ENCODE data around the gene CRTAP. TPM values are rescaled to one million over a fixed set of nuclear protein-coding genes. Genes with fewer than 3 reads are reported as not detected.
"Not testable (repeated sequence)": the region's sequence is repeated elsewhere in the genome, so short reads cannot be mapped to it uniquely, and the experiment has no call there.

CRTAP gene
- total RNA-seq, 4 donors from 2014 or later, result 180 to 394 (median 315) TPM

GRCh38 chr3:33071946-33072345 is 41.9 kb upstream of the CRTAP start:
- H3K4me3 ChIP-seq, result no peak overlapping the region
- no peak overlapping the region for H3K27ac ChIP-seq
- H3K4me1 ChIP-seq, result no peaks in the 10 kb centered on the region
- 90 to 92% methylated on average over 1 of the region's 1 CpG for WGBS, 2 donors
- H3K27me3 ChIP-seq, result no peaks in the 10 kb centered on the region
- peaks cover 0 to 60% (median 0%) of the 10 kb centered on the region in 3 donors for H3K36me3 ChIP-seq
- DNase-seq (ENCODE audit: low spot score in 2 of 2), result no peak
- no peaks in the 10 kb centered on the region for H3K9me3 ChIP-seq
- TF ChIP-seq EP300 (IDR thresholded peaks at IDR 0.05) (no peak), POLR2A (IDR thresholded peaks at IDR 0.05) (no peak)
- TF ChIP-seq, protein P1, sequence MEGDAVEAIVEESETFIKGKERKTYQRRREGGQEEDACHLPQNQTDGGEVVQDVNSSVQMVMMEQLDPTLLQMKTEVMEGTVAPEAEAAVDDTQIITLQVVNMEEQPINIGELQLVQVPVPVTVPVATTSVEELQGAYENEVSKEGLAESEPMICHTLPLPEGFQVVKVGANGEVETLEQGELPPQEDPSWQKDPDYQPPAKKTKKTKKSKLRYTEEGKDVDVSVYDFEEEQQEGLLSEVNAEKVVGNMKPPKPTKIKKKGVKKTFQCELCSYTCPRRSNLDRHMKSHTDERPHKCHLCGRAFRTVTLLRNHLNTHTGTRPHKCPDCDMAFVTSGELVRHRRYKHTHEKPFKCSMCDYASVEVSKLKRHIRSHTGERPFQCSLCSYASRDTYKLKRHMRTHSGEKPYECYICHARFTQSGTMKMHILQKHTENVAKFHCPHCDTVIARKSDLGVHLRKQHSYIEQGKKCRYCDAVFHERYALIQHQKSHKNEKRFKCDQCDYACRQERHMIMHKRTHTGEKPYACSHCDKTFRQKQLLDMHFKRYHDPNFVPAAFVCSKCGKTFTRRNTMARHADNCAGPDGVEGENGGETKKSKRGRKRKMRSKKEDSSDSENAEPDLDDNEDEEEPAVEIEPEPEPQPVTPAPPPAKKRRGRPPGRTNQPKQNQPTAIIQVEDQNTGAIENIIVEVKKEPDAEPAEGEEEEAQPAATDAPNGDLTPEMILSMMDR (IDR thresholded peaks at IDR 0.05), result no peak

- DNase-seq (ENCODE audit: low spot score in 2 of 2), result peak in 1 of 2 donors; percentile 51
- Histone ChIP-seq H3K27me3 (no peaks in the 10 kb centered on the region), H3K9me3 (no peaks in the 10 kb centered on the region), H3K4me3 (no peak overlapping the region), H3K4me1 (no peaks in the 10 kb centered on the region), H3K36me3 (peaks cover 0 to 37% (median 0%) of the 10 kb centered on the region in 3 donors), H3K27ac (no peak overlapping the region)
- TF ChIP-seq EP300 (IDR thresholded peaks at IDR 0.05), result no peak
- TF ChIP-seq, protein P1 (IDR thresholded peaks at IDR 0.05), result peak; percentile 56 to 89 (median 73)
- 65 to 66% methylated on average over 13 of the region's 13 CpGs for WGBS, 2 donors
Measured at GRCh38 chr3:33074217-33075067, 39.4 kb upstream of the CRTAP start.

GRCh38 chr3:33075995-33076394 is 37.8 kb upstream of the CRTAP start:
- Histone ChIP-seq H3K4me3 (no peak overlapping the region), H3K4me1 (no peaks in the 10 kb centered on the region), H3K36me3 (peaks cover 0 to 21% (median 0%) of the 10 kb centered on the region in 3 donors), H3K27ac (no peak overlapping the region), H3K9me3 (no peaks in the 10 kb centered on the region), H3K27me3 (no peaks in the 10 kb centered on the region)
- no peak for DNase-seq (ENCODE audit: low spot score in 2 of 2)
- TF ChIP-seq POLR2A (IDR thresholded peaks at IDR 0.05), result no peak
- TF ChIP-seq EP300 (IDR thresholded peaks at IDR 0.05), result no peak
- TF ChIP-seq, protein P1 (IDR thresholded peaks at IDR 0.05), result no peak
- 85 to 94% methylated on average over 6 of the region's 6 CpGs for WGBS, 2 donors

DNA sequence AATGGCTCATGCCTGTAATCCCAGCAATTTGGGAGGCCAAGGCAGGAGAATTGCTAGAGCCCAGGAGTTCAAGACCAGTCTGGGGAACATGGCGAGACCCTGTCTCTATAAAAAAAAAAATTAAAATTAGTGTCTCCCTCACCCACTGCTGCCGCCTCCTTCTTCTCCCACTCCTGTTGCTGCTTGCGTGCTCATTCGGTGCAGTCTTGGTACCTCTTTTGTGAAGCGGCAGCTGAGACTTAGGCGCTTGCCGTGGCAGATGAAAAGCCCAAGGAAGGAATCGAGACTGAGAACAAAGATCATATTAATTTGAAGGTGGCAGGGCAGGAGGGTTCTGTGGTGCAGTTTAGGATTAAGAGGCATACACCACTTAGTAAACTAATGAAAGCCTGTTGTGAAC is 36.9 kb upstream of the CRTAP start:
- no peaks in the 10 kb centered on the region for H3K9me3 ChIP-seq
- no peaks in the 10 kb centered on the region for H3K27me3 ChIP-seq
- no peaks in the 10 kb centered on the region for H3K4me1 ChIP-seq
- H3K27ac ChIP-seq, result no peak overlapping the region
- TF ChIP-seq POLR2A (IDR thresholded peaks at IDR 0.05) (no peak), EP300 (IDR thresholded peaks at IDR 0.05) (no peak)
- TF ChIP-seq, protein P1 (IDR thresholded peaks at IDR 0.05), result no peak
- 83 to 96% methylated on average over 8 of the region's 8 CpGs for WGBS, 2 donors
- H3K4me3 ChIP-seq, result no peak overlapping the region
- peaks cover 0 to 12% (median 0%) of the 10 kb centered on the region in 3 donors for H3K36me3 ChIP-seq
- DNase-seq (ENCODE audit: low spot score in 2 of 2), result no peak

- TF ChIP-seq, protein P1 (IDR thresholded peaks at IDR 0.05), result no peak
- TF ChIP-seq POLR2A (IDR thresholded peaks at IDR 0.05) (no peak), EP300 (IDR thresholded peaks at IDR 0.05) (no peak)
- WGBS, 2 donors, result 92 to 98% methylated on average over 2 of the region's 2 CpGs
- peaks cover 0 to 12% (median 0%) of the 10 kb centered on the region in 3 donors for H3K36me3 ChIP-seq
- no peaks in the 10 kb centered on the region for H3K27me3 ChIP-seq
- H3K9me3 ChIP-seq, result no peaks in the 10 kb centered on the region
- no peaks in the 10 kb centered on the region for H3K4me1 ChIP-seq
- no peak overlapping the region for H3K4me3 ChIP-seq
- no peak overlapping the region for H3K27ac ChIP-seq
- no peak for DNase-seq (ENCODE audit: low spot score in 2 of 2)
Measured at GRCh38 chr3:33077976-33078375, 35.8 kb upstream of the CRTAP start.

DNA sequence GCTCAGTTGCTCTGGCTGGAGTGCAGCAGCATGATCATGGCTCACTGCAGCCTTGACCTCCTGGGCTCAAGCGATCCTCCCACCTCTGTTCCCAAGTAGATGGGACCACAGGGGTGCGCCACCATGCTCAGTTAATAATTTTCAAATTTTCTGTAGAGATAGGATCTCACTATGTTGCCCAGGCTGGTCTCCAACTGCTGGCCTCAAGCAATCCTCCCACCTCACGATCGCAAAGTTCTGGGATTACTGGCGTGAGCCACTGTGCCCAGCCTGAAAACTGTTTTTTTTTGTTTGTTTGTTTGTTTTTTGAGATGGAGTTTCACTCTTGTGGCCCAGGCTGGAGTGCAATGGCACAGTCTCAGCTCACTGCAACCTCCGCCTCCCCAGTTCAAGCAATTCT is 34.0 kb upstream of the CRTAP start:
- not testable (repeated sequence) for H3K27ac ChIP-seq; H3K4me3 ChIP-seq; H3K4me1 ChIP-seq; DNase-seq (ENCODE audit: low spot score in 2 of 2); H3K9me3 ChIP-seq; H3K27me3 ChIP-seq
- peaks cover 0 to 12% (median 0%) of the 10 kb centered on the region in 3 donors for H3K36me3 ChIP-seq
- 89 to 96% methylated on average over 6 of the region's 6 CpGs for WGBS, 2 donors

Measured in tibial nerve (tissue), 4 donors.